MM.1S (cell line): ENCODE measurements around the gene DNAJC30.

ENCODE experiments used
- DNase-seq: peaks from one replicate; pipeline ENCODE4 v3.0.0-alpha.2; 2015
- H2AFZ ChIP-seq: fragments of 300-600 bp; sonication (generic); 2 replicates; pipeline ENCODE4 v1.6.0; 2016; ENCODE audit warnings: antibody characterized with exemption, low read length
- H3F3A ChIP-seq: fragments of 300-600 bp; sonication (generic); 2 replicates; pipeline ENCODE4 v1.6.1; 2016; ENCODE audit warnings: mild to moderate bottlenecking, antibody characterized with exemption, low read length, moderate library complexity, mixed read lengths; ENCODE audit not compliant: insufficient read depth
- H3K27ac ChIP-seq: fragments of 300-600 bp; sonication (generic); 2 replicates; pipeline ENCODE4 v1.5.1; 2016; ENCODE audit warnings: mild to moderate bottlenecking, low read length
- H3K27me3 ChIP-seq: fragments of 300-600 bp; sonication (generic); replicated peaks from 2 replicates; pipeline ENCODE4 v1.6.0; 2016; ENCODE audit warnings: low read length; ENCODE audit not compliant: insufficient read depth
- H3K36me3 ChIP-seq: fragments of 300-600 bp; sonication (generic); replicated peaks from 2 replicates; pipeline ENCODE4 v1.6.1; 2016; ENCODE audit warnings: mild to moderate bottlenecking, low read length, mixed read lengths; ENCODE audit not compliant: insufficient read depth
- H3K4me1 ChIP-seq: fragments of 300-600 bp; sonication (generic); 2 replicates; pipeline ENCODE4 v1.6.1; 2016; ENCODE audit warnings: low read length, mixed read lengths
- H3K4me2 ChIP-seq: fragments of 300-600 bp; sonication (generic); 2 replicates; pipeline ENCODE4 v1.6.0; 2016; ENCODE audit warnings: low read depth, low read length
- H3K4me3 ChIP-seq: fragments of 300-600 bp; sonication (generic); 2 replicates; pipeline ENCODE4 v1.5.1; 2016; ENCODE audit warnings: low read length, mixed read lengths
- H3K79me2 ChIP-seq: fragments of 300-600 bp; sonication (generic); 2 replicates; pipeline ENCODE4 v1.6.1; 2016; ENCODE audit warnings: mixed run types, low read length, mixed read lengths
- H3K9ac ChIP-seq: fragments of 300-600 bp; sonication (generic); 2 replicates; pipeline ENCODE4 v1.6.1; 2016; ENCODE audit warnings: low read length, mixed read lengths
- H3K9me2 ChIP-seq: fragments of 300-600 bp; sonication (generic); replicated peaks from 2 replicates; pipeline ENCODE4 v1.6.1; 2016; ENCODE audit warnings: mild to moderate bottlenecking, low read length, mixed read lengths; ENCODE audit not compliant: insufficient read depth
- H3K9me3 ChIP-seq: fragments of 300-600 bp; sonication (generic); replicated peaks from 2 replicates; pipeline ENCODE4 v1.6.1; 2016; ENCODE audit warnings: mild to moderate bottlenecking, low read length, mixed read lengths; ENCODE audit not compliant: insufficient read depth
- H4K20me1 ChIP-seq: fragments of 300-600 bp; sonication (generic); 2 replicates; pipeline ENCODE4 v1.6.1; 2016; ENCODE audit warnings: mild to moderate bottlenecking, low read length, moderate library complexity, mixed read lengths; ENCODE audit not compliant: insufficient read depth
- CTCF ChIP-seq: fragments of 300-600 bp; sonication (generic); IDR thresholded peaks from 2 replicates; pipeline ENCODE4 v1.5.1; 2016; ENCODE audit warnings: antibody characterized with exemption, low read length, mixed read lengths
- EZH2 ChIP-seq: fragments of 300-600 bp; sonication (generic); optimal IDR thresholded peaks from 2 replicates; pipeline ENCODE3; 2017; ENCODE audit warnings: low read depth, mild to moderate bottlenecking, antibody characterized with exemption, low read length, mixed read lengths
- EZH2phosphoT487 ChIP-seq: fragments of 300-600 bp; sonication (generic); IDR thresholded peaks from 2 replicates; pipeline ENCODE4 v1.6.1; 2018; ENCODE audit warnings: antibody characterized with exemption, low read length

DNAJC30 gene

DNA sequence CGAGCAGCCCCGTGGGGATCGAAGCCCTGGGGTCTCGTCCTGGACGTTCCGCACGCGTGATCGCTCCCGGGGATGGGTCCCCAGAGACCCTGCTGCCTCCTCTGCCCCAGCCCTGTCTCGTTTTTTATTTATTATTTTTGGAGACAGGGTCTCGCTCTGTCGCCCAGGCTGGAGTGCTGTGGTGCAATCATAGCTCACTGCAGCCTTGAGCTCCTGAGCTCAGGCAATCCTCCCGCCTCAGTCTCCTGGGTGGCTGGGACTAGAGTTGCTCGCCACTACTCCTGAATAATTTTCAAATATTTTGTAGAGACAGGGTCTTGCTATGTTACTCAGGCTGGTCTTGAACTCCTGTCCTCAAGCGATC, 36.5 kb upstream of the DNAJC30 start:
- Histone ChIP-seq H3F3A (no peaks in the 10 kb centered on the region), H3K27me3 (peaks cover 10% of the 10 kb centered on the region), H3K4me3 (peak overlapping the region; percentile 57), H3K36me3 (no peaks in the 10 kb centered on the region), H3K9me3 (no peaks in the 10 kb centered on the region), H3K4me1 (no peaks in the 10 kb centered on the region), H2AFZ (peak overlapping the region; percentile 64; the same call in 1 of the 2 replicates), H3K9ac (no peak overlapping the region), H4K20me1 (no peaks in the 10 kb centered on the region), H3K9me2 (no peaks in the 10 kb centered on the region), H3K4me2 (peak overlapping the region; percentile 90), H3K27ac (no peak overlapping the region), H3K79me2 (0 out of 2 replicates have a peak, but pooled peaks cover 4% of the 10 kb centered on the region)
- no peak for TF ChIP-seq CTCF
- no peak for TF ChIP-seq EZH2phosphoT487
- no peak for TF ChIP-seq EZH2
- no peak for DNase-seq

GRCh38 chr7:73718905-73719805, 35.9 kb upstream of the DNAJC30 start, which contains the start of gene STX1A:
Gene STX1A, minus strand, starts transcription at chr7:73719669. Its CDS starts 38 bp downstream, at chr7:73719631.
- Histone ChIP-seq H3K9me2 (no peaks in the 10 kb centered on the region), H3K9ac (peak within 1 kb of the TSS; percentile 67), H3K27ac (no peak within 1 kb of the TSS), H3K4me1 (no peaks in the 10 kb centered on the region), H3K9me3 (no peaks in the 10 kb centered on the region), H4K20me1 (no peaks in the 10 kb centered on the region), H3K27me3 (peaks cover 10% of the 10 kb centered on the region), H3F3A (no peaks in the 10 kb centered on the region), H3K36me3 (no peaks in the 10 kb centered on the region), H3K79me2 (0 out of 2 replicates have a peak, but pooled peaks cover 4% of the 10 kb centered on the region), H3K4me3 (peak within 1 kb of the TSS; percentile 91), H2AFZ (peak within 1 kb of the TSS; percentile 93), H3K4me2 (peak within 1 kb of the TSS; percentile 98)
- DNase-seq: peak; percentile 75
- TF ChIP-seq EZH2phosphoT487 (no peak), CTCF (no peak; the same call in 1 of the 2 replicates), EZH2 (no peak)

DNA sequence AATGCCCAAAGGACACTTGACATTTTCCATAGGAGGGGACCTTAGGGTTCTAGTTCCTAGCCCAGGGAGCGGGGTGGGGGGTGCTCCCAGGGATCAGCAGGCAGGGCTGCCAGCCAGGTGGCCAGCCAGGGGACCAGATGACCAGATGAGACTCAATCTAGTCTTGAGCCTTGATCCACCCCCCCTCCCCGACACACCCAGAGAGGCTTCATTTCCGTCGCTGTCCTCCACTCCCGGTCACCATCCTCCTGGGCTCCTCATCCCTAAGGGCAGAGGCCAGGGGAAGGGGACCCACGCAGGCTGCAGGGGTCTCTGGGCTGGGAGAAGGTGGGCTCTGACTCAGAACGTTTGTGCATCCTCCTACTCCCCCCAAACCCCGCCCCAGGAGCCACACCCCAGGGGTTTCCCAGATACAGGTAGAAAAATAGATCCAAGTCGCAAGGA, 35.2 kb upstream of the DNAJC30 start:
- Histone ChIP-seq H3F3A (no peaks in the 10 kb centered on the region), H3K9me2 (no peaks in the 10 kb centered on the region), H2AFZ (peak overlapping the region; percentile 93), H3K79me2 (0 out of 2 replicates have a peak, but pooled peaks cover 4% of the 10 kb centered on the region), H4K20me1 (no peaks in the 10 kb centered on the region), H3K27ac (no peak overlapping the region), H3K4me1 (no peaks in the 10 kb centered on the region), H3K27me3 (peaks cover 10% of the 10 kb centered on the region), H3K4me2 (peak overlapping the region; percentile 98), H3K9me3 (no peaks in the 10 kb centered on the region), H3K36me3 (no peaks in the 10 kb centered on the region), H3K4me3 (peak overlapping the region; percentile 91), H3K9ac (peak overlapping the region; percentile 67; the same call in 1 of the 2 replicates)
- TF ChIP-seq EZH2: no peak
- no peak for TF ChIP-seq CTCF
- TF ChIP-seq EZH2phosphoT487: no peak
- DNase-seq: no peak
